GM12874 (cell line): Measurements from ENCODE around the gene FAM110D.

ENCODE experiments used
- TF ChIP-seq, protein P1 (sequence below): IDR thresholded peaks from 2 replicates; pipeline ENCODE4 v1.5.1; 2011; ENCODE audit warnings: low read depth, mild to moderate bottlenecking, control low read depth, low read length, moderate library complexity; ENCODE audit not compliant: insufficient read depth

FAM110D gene

DNA sequence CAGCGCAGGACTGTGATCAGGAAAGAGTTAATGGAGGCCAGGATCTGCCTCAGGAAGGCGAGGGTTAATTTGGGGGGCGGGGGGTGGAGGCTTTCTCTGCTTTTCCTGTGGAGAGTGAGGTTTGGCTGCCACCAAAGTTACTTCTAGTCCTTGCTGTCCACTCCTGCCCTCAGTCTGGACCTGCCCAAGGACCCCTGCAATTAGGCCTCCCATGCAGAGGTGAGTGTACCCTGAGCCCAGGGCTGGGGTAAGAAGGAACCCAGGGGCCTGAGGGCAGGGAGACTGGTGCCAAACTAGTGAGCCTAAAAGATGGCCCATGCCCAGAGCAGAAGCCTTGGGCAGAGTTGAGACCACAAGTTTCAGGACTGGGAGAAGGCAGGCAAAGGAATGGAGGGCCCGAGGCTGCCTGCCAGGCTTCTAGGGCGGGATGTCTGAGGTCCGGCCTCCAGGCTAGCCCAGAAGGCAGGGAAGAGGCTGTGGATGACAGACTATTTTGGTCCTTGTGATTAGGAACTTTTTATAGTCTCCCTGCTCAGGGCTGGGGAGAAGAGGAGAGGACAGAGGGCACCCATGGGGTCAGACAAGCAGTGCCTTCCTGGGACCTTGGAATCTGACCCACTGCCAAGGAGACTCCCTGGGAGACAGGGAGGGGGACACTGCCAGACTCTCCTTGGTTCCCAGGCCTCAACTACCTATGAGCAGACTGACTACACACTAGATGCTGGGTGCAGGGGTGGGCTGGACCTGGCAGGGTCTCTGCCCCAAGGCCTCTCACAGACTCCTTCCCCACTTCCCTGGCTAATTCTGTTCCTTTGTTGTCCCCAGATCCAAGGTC is at the start of gene FAM110D:
FAM110D (plus strand) TSS at position 172 of the 835 bp plus-strand sequence. CDS start 2,213 bp downstream, outside the sequence.
- TF ChIP-seq, protein P1, sequence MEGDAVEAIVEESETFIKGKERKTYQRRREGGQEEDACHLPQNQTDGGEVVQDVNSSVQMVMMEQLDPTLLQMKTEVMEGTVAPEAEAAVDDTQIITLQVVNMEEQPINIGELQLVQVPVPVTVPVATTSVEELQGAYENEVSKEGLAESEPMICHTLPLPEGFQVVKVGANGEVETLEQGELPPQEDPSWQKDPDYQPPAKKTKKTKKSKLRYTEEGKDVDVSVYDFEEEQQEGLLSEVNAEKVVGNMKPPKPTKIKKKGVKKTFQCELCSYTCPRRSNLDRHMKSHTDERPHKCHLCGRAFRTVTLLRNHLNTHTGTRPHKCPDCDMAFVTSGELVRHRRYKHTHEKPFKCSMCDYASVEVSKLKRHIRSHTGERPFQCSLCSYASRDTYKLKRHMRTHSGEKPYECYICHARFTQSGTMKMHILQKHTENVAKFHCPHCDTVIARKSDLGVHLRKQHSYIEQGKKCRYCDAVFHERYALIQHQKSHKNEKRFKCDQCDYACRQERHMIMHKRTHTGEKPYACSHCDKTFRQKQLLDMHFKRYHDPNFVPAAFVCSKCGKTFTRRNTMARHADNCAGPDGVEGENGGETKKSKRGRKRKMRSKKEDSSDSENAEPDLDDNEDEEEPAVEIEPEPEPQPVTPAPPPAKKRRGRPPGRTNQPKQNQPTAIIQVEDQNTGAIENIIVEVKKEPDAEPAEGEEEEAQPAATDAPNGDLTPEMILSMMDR, result no peak

DNA sequence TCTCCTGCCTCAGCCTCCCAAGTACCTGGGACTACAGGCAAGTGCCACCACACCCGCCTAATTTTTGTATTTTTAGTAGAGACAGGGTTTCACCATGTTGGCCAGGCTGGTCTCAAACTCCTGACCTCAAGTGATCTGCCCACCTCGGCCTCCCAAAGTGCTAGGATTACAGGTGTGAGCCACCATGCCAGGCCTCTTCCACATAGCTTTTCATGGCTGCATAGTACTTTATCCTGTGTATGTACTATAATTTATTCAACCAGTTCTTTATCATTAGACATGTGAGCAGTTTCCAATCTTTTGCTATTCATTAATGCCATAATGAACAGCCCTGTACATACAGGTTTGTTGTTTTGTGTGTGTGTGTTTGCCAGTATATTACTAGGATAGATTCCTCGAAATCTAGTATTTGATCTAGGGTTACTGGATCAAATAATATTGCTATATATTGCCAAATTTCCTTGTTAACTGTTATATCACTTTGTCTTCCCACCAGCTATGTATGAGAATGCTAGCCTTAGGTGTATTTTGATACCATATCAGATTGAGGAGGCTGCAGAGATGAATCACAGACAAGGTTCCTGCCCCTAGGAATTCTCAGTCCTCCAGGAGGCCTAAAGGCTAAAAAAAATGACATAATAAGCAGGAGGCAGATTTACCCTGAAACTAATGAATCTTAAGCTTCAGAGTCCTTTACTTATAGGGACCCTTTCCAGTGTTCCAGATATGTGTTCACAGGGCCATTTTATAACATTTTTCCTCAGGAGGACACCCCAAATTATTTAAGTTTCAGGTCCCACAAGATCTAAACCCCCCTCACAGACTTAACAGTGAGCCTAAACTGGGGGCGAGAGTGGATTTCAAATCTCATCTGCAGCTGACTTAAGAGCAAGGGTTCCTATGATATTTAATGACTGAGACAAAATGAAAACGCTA is 49.4 kb upstream of the FAM110D start:
- TF ChIP-seq, protein P1, result no peak

GRCh38 chr1:26110731-26111529 is 47.9 kb upstream of the FAM110D start:
- TF ChIP-seq, protein P1, result no peak

DNA sequence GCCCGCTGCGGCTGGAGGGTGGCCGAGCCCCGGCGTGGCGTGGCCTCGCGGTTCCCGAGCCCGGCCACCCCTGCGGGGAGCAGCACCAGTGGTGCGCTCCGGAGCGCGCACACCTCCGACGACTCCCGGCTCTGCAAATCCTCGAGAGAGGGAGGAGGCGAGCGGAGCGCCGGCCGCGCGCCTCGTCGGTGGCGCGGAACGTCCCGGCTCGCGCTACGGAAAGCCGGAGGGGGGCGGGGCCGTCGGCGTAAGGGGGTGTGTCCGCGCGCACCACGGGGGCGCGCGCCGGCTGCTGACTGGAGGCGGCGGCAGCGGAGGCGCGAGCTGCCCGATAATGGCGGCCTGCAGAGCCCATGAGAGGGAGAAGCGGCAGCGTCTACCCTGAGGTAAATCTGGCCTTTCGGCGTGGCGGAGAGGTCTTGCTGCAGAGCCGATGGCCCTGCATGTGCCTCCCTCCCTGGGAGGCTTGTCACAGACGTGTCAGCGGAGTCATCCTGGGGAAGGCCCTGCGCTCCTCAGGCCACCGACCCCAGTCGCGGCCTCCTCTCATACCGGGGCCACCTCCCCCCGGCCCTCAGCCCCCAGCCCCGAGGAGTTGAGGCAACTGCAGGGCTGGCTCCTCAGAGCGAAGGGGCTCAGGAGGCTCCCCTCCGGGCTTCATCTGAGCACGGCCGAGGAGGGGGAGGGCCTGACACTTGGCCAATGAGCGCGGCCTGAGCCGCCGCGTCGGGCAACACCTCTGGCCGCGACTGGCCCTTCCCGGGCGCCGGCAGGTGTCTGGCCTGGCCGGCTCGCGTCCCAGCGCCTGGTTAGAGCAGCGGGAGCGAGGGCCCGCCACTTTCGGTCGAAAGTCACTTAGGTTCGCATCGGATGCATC is 47.1 kb upstream of the FAM110D start, which contains the start of gene PDIK1L:
PDIK1L (plus strand) TSS at position 295 of the 877 bp plus-strand sequence. CDS start 2,485 bp downstream, outside the sequence.
- TF ChIP-seq, protein P1, result no peak

DNA sequence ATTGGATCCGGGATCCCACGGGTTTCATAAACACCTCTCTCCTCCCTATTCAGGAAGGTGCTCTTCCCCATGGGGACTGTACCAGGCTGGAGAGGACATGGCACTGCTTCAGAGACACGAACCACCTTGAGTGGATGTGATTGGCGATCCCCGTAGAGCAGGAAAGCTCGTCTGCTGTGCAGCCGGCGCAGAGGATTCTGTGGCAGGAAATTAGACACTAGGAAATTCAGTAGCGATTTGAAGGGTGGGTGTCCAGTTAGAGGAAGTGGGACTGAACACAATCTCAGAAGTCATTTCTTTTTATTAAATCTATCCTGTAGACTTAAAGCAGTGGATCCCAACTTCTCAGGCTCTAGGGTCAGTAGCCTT is 46.5 kb upstream of the FAM110D start:
- TF ChIP-seq, protein P1, result no peak

DNA sequence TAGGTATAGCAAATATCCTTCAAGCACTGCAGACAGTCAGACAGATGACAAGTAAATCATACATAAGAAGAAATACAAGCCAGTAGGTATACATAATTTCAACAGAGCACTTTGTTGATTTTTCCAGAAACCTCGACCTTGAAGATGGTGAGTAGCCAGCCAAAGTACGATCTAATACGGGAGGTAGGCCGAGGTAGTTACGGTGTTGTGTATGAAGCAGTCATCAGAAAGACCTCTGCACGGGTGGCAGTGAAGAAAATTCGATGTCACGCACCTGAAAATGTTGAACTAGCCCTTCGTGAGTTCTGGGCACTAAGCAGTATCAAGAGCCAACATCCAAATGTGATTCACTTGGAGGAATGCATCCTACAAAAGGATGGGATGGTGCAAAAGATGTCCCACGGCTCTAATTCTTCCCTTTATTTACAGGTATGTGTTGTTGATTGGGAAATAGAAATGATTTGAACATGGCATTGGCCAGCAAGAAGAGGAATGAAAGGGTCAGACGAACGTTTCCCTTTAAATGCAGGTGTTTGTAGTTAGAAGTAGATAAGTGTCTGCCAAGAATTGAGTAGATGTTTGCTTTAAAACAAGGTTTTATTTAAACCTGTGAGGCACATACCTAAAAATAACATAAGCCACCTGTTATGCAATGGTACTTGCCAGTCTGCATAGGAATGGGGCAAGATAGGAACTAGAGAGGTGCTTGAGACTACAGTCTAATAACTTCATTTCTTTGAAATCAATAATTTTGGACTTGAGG is 44.5 kb upstream of the FAM110D start:
- TF ChIP-seq, protein P1, result no peak
